NCI-H1048 (cell line): Measurements from ENCODE around the gene RNF13.
"Not testable (repeated sequence)": the region's sequence is repeated elsewhere in the genome, so short reads cannot be mapped to it uniquely, and the experiment has no call there.

Experiments used
- DNase-seq: peaks from one replicate; lab custom pipeline; 2025; lab: John Stamatoyannopoulos, UW

RNF13 gene

DNA sequence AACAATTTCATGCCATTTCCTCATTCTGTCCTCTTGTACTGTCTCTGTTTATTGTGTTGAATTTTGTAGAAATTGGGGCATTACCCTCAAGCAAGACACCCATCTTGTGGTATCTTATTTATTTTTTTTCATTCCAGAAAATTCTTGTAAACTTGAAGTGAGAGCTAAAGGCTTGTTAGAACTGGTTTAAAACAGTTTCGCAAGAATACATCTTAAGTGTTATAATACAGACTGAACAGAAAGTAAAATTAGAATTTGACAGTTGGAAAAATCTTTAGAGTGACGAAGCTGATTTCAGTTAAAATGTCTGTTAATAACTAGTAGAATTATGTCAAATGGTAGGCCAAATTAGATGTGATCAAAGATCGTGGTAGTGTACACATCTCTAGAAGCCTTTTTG is 26.9 kb downstream of the RNF13 start:
- no peak for DNase-seq

DNA sequence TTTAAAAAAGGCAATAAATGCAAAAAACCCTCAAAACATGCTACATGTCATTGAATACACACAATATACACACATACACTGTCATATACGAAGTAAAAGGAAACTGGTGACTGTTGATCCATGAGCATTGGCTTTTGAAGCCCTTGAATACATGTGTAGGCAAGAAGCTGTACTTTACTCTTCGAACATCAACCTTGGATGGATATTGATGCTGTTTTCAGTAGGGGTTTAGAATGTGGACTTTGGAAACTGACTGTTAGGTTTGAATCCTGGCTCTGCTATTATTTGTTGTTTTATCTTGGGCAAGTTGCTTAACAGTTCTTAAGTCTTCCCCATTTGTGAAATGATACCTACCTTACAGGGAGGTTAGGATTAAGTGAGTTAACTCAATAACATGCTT is 30.5 kb downstream of the RNF13 start:
- DNase-seq: no peak

DNA sequence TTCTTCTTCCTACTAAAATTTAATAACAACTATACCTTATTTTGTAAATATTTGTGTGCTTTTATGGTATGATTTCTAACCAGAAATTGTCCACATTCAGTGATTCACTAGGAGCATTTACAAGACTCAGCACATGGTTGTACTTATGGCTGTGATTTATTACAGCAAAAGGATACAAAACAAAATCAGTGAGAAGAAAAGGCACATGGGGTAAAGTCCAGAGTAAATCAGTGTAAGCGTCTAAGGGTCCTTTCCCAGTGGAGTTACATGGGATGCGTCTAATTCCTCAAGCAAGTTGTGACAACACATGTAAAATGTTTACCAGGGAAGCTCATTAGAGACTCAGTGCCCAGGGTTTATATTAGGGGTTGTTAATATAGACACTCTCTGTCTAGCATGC is 31.1 kb downstream of the RNF13 start:
- DNase-seq: no peak

DNA sequence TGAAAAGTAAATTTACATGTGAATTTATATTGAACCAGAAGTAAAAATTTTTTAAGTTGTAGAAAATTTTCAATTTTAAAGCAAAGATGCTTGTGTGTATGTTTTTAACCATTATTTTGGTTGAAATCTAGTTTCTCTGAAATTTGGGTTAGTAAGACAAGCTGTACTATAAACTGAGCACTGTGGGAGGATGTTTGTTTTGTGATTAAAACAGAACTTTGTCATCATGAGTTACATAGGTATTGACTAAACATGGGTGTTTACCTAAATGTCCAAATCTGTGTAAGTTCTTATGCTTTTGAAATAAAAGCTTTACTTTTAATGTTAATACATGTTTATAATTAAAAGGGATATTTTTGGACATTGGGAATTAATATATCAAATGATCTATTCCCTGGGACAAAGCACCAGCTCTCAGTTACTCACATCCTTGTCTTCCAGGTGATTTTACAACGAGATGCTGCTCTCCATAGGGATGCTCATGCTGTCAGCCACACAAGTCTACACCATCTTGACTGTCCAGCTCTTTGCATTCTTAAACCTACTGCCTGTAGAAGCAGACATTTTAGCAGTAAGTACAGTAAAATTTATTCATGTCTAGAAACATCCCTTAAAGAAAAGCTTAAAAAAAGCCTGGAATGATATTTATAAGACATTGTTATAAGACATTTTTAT is 32.7 kb downstream of the RNF13 start:
- no peak for DNase-seq

DNA sequence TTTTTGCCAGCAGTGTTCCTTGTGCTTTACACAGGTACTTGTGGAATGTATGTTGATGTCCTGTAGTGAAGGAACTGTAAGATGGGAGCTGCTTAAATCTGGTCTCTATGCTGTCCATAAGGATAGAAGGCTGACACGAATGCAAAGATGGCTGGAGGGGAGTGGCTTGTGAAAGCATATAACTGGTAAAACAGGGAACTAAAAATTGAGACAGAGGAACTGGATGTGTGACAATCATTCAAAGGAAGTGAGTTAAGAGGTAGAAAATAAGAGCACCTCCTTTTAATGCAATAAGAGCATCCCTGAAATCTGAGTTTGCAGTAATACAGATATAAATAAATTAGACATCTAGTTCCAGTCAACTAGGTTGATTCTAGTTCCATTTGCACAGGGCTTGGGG is 35.2 kb downstream of the RNF13 start:
- no peak for DNase-seq

DNA sequence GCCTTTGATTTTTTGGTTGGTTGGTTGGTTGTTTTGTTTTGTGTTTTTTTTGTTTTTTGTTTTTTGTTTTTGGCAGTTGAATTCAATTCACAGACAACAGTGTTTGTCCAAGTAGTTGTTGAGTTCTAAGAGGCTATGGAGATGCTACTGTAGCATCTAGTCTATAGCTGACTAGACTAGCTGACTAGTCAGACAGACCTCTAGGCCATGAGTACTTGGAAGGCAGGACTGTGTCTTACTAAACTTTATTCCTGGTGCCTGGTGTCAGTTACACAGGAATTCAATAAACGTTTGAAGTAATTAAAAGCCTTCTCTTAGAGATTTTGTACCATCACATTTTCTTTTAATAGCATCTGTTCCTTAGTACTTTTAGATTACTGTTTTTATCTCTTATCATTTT is 35.7 kb downstream of the RNF13 start:
- no peak for DNase-seq

DNA sequence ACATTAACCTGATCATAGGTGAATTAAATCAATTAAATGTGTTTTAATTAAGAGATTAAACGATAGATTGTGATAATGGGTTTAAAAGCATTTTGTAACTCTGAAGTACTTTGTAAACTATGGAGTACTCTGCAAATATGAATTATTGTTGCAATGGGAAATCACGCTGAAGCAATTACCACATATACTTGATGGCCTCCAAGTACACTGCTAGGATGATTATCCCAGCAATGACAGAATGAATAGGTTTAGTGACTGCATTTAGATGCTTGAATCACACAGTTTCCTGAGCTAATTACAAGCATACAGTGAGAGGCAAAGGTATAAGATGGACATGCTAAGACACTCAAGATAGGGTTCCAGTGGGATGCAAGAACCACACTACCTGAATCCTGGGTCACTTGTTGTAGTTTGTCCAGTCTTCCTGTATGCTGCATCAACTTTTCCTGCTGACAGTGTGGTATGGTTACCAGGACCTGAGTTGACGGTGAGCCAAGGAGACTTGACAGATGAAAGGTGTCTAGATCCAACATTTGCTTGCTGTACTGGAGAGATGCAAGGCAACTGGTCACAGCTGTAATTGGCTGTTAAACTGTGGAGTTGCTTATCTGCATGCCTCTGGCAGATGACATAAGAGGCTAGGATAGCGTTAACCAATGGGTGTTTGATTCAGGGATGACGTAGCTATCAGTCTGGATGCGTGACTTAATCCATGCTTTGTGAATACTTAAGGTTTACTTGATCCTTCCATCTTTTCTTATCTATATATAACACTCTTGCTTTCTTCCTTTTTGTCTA is 38.0 kb downstream of the RNF13 start:
- no peak for DNase-seq

DNA sequence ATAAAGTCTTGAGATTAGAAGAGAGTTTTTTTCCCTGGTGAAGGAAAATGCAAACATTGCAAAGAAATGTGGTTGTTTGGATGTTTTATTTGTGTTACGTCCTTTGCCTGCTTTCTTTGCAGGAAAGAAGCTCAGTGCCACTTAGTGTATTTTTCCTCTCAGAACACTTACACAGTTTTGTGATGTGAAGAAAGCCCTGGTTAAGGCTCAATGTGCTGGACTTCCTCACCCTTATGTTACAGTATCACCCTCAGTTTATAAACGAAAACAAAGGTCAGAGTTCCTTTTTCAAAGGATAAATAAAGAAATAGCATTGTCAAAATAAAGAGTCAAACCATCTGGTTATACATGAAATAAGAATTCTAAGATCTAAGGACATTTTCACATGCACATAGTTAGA is 45.9 kb downstream of the RNF13 start:
- no peak for DNase-seq

DNA sequence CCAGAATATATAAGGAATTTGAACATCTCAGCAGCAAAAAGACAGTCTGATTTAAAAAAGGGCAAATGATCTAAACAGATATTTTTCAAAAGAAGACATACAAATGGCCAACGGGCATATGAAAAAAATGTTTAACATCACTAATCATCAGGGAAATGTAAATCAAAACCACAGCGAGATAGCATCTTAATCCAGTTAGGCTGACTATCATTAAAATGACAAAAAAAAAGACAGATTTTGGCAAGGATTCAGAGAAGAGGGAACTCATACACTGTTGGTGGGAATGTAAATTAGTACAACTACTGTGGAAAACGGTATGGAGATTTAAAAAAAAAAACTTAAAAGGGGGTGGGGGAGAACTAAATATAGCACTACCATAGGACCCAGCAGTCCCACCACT is 47.9 kb downstream of the RNF13 start:
- DNase-seq: no peak

DNA sequence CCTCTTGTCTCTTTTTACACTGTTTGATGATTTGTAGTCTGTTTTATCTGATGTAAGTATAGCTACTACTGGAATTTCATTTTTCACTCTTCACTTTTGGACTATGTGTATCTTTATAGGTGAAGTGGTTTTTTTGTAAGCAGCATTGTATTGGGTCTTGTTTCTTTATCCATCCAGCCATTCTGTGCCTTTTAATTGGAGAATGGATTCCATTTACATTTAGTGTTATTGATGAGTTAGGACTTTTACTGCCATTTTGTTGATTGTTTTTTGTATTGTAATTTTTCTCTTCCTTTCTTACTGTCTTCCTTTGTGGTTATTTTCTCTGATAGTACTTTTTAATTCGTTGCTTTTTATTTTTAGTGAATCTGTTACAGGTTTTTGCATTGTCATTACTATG is 54.5 kb downstream of the RNF13 start:
- DNase-seq: no peak

DNA sequence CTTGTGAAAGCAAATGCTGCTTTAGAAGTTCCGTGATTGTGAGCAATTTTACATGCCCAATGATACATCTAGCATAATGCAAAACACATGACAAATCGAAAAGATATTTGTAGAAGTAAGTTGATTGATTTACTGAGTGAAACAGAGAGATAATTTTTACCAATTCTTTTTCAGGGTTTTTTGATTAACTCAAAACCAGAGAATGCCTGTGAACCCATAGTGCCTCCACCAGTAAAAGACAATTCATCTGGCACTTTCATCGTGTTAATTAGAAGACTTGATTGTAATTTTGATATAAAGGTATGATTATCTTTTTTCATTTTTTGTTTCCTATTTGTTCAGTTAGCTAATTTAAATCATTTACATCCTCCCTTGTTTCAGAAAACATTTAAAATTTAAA is 58.8 kb downstream of the RNF13 start:
- DNase-seq: no peak

DNA sequence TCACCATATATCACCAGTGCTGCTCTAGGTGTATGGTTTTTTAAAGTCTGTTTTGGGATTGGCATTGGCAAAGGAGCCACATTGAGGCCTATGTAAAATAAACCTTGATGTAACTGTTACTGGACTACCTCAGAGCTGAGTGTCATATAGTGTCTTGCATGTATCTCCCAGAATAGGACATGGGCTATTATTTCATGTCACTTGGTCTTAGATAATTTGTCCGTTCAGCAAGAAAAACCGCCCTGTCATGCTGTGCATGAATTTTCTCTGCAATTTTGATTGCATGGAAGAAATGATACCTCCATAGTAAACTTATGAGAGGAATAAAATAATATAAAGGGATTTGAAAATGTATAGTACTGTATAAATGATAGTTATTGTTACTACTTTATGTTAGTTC is 59.6 kb downstream of the RNF13 start:
- DNase-seq: no peak

DNA sequence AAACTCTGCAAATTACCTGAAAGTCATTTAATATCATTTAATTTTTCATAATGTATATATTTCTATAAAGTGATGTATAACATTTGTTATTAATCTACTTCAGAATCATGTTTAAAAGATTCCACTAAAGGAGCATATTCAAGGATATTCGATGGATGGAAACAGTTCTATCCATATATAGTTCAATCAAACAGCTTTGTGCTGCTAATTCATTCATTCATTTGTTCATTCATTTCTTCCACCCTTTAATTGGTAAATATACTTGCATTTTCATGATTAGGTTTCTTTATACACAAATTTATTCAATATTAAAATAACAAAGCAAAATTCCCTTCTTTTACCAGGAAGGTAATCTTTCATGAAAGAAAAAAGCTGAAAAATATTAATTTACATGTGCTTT is 64.7 kb downstream of the RNF13 start:
- DNase-seq: no peak

DNA sequence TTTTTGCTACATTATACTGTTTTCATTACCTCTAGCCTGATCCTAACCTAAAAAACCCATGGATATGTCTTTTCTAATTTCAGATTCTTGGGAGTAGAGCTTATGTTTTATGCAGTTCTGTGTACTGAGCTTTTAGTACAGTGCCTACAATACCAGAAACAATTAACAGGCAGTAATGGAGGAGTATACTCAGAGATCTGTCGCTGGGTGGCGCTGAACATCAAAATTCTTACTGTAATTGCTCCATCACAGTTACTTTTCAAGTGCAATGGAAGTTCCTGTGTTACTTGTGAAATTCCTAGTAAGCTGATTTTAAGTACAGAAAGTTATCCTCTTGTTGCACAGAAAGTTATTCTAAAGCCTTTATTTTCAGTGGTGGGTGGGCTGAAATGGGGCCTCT is 66.9 kb downstream of the RNF13 start:
- DNase-seq: no peak

DNA sequence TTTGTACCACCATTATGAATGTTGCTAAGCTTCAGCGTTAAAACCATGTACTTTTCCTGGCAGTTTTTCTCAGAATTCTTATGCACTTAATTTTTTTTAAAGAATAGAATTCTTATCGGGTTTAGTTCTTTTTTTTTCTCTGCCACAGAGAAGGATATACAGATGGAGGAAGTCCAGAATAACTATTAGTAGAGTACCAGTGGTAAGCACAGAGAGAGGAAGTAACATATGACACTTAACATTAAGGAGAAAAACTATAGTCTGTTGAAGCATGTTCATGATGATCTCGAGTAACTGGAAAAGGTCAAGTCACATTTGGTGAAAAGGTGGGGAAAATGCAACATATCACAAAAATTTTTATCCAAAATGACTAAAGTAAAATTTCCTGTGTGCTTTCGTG is 68.9 kb downstream of the RNF13 start:
- no peak for DNase-seq

DNA sequence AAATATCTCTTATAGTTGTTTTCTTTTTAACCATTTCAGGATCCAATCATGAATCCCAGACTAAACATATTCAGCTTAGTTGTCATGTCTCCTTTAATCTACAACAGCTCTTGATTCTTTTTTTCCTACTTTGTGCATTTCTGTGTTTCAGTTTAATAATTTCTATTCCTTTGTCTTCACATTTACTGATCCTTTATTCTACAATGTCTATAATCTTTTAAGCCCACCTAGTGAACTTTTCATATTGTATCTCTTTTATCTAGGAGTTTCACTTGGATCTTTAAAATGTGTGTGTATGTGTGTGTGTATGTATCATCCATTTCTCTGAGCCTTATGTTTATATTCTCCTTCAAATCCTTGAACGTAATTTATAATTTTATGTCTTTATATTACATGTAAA is 70.1 kb downstream of the RNF13 start:
- no peak for DNase-seq

DNA sequence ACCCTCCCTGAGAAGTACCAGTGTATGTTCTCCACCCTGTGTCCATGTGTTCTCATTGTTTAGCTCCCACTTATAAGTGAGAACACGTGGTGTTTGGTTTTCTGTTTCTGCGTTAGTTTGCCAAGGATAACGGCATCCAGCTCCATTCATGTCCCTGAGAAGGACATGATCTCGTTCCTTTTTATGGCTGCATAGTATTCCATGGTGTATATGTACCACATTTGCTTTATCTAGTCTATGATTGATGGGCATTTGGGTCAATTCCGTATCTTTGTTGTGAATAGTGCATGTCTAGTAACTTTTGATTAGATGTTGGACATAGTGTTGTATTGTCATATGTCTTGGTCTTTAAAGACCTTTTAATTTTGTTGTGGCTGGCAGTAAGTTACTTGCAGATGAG is 70.8 kb downstream of the RNF13 start:
- DNase-seq: not testable (repeated sequence)

DNA sequence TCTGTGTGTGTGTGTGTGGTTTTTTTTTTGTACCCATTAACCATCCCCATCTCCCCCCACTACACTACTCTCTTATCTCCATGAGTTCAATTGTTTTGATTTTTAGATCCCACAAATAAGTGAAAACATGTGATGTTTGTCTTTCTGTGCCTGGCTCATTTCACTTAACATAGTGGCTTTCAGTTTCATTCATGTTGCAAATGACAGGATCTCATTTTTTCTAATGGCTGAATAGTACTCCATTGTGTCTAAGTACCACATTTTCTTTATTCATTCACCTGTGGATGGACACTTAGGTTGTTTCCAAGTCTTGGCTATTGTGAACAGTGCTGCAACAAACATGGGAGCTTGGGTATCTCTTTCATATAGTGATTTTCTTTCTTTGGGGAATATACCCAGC is 71.8 kb downstream of the RNF13 start:
- DNase-seq: not testable (repeated sequence)

DNA sequence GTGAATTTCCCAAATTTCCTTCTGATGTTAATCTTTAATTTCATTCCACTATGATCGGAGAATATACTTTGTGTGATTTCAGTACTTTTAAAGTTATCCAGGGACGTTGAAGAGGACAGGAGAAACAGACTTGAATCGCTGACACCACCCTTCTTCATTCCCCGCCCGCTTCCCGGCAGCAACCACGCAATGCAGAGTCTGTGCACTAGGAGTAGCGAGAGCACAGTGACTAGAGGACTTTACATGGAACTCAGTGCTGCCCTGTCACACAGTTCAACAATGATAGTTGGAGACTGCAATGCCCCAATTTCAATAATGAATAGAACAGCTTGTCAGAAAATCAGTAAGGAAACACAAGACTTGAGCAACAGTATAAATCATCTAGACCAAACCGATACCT is 73.9 kb downstream of the RNF13 start:
- DNase-seq: no peak

DNA sequence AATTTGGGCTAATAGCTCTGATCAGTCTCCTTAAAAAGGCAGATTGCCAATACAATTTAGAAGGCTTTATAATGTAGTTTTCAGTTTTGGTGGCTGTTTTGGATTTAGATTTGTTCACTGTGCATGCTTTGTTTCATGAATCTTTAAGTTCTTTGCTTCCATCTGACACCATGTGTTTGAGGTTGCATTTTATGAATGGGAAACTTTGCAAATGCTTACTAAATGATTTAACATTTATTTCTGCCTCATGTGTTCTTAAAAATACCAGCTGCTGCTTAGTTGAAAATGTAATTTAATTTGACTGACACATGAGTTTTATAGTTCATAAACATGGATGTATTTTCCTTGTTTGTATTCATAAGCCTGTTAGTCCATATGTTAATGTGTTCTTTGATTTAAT is 78.6 kb downstream of the RNF13 start:
- DNase-seq: no peak

DNA sequence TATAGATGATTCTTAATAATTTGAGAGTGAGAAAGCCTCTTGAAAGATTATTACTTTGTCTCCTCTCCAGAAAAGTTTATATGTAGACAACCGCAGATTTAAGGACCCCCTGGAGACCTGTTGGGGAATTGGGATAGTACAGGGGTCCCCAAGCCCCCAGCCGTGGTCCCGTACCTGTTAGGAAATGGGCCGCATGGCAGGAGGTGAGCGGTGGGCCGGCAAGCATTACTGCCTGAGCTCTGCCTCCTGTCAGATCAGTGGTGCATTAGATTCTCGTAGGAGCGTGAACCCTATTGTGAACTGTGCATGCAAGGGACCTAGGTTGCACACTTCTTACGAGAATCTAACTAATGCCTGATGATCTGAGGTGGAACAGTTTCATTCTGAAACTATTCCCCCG is 79.4 kb downstream of the RNF13 start:
- DNase-seq: no peak

DNA sequence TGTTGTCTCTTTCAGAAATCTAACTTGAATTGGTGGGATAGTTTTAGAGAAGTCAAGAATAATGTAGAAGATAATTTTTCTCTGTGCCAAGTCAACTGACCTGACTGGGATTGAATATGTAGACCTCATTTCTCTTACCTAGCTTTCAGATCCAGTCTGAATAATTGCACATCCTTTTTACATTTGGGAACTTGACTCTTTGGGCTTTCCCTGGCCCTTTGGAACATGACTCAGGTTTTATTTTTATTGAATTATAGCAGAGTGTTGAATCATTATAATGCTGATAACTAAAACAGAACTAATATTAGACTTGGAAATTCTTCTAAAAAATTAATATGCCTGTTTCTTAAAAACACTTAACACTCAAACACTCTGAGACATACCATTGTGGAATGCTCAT is 81.2 kb downstream of the RNF13 start:
- DNase-seq: no peak

DNA sequence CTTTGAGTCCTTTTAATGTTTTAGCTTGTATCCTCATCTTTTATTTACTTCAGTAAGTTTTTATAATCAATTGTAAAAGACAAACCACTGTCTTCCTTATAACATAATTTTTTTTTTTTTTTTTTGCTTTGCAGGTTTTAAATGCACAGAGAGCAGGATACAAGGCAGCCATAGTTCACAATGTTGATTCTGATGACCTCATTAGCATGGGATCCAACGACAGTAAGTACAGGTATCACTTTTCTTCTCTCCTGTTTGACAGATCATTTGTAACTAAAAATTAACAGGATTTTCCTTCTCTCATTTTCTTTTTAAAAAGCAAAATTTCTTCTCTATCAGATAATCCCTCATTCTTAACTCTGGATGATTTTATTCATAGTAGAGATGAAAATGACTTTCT is 82.3 kb downstream of the RNF13 start:
- DNase-seq: no peak

DNA sequence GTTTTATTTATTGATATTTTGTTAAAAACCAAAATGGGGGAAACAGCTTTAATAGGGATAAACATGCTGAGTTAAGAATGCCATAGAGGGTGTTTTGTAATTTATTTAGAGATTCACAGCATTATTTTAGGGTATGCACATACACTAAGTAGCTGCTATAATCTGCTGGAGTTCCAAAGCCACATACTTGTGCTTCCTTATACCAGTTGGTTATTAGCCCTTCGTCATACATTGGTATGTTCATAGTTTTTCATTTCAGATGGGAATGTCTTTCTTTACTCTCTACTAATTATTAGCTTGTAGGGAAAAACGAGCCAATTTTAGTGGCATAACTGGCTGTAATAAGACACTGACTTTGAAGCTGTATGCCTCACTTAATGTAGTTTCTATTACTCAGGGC is 82.8 kb downstream of the RNF13 start:
- no peak for DNase-seq
